ENCODE measurements around the gene TRRAP. TPM values are rescaled to one million over a fixed set of nuclear protein-coding genes. Genes with fewer than 3 reads are reported as not detected.

TRRAP gene
- total and polyA plus RNA-seq, 4 donors: 8.3 to 43.1 (median 20.9) TPM

- Histone ChIP-seq H3K4me3 (no peak overlapping the region), H3K9ac (ENCODE audit: insufficient read depth in 1 of 2, low read length in 2 of 2) (no peak overlapping the region), H3K9me3 (ENCODE audit: control insufficient read depth in 4 of 4, insufficient read depth in 3 of 4, low read length in 3 of 4) (peaks cover 0 to 1% (median 0%) of the 10 kb centered on the region in 4 donors), H3K27me3 (ENCODE audit: control insufficient read depth in 3 of 3, insufficient read depth in 3 of 3, low read length in 2 of 3) (no peaks in the 10 kb centered on the region), H3K4me1 (ENCODE audit: control insufficient read depth in 5 of 5, insufficient read depth in 5 of 5, low read length in 5 of 5) (no peaks in the 10 kb centered on the region), H3K27ac (ENCODE audit: low read depth in 1 of 2, low read length in 1 of 2) (no peak overlapping the region), H3K36me3 (ENCODE audit: control insufficient read depth in 4 of 4, insufficient read depth in 4 of 4, low read length in 4 of 4) (peaks cover 31 to 59% (median 49%) of the 10 kb centered on the region in 4 donors)
- ATAC-seq (ENCODE audit: insufficient read depth, low FRiP score): no peak
- DNase-seq: no peak
- no peak for TF ChIP-seq CTCF (IDR thresholded peaks at IDR 0.05; ENCODE audit: control extremely low read depth, extremely low read depth)
- WGBS, 2 donors: 93 to 95% methylated on average over 13 of the region's 13 CpGs
These were observed 116.8 kb downstream of the TRRAP start for GRCh38 chr7:98995111-98995510.

- ATAC-seq (ENCODE audit: insufficient read depth, low FRiP score) (no peak), DNase-seq (no peak)
- no peak overlapping the region for H3K4me3 ChIP-seq
- no peak overlapping the region for H3K27ac ChIP-seq (ENCODE audit: low read depth in 1 of 2, low read length in 1 of 2)
- H3K36me3 ChIP-seq (ENCODE audit: control insufficient read depth in 4 of 4, insufficient read depth in 4 of 4, low read length in 4 of 4): peaks cover 31 to 61% (median 50%) of the 10 kb centered on the region in 4 donors
- no peak overlapping the region for H3K9ac ChIP-seq (ENCODE audit: insufficient read depth in 1 of 2, low read length in 2 of 2)
- 97% methylated on average over 16 of the region's 16 CpGs for WGBS, 2 donors
- H3K4me1 ChIP-seq (ENCODE audit: control insufficient read depth in 5 of 5, insufficient read depth in 5 of 5, low read length in 5 of 5): no peaks in the 10 kb centered on the region
- H3K27me3 ChIP-seq (ENCODE audit: control insufficient read depth in 3 of 3, insufficient read depth in 3 of 3, low read length in 2 of 3): no peaks in the 10 kb centered on the region
- no peaks in the 10 kb centered on the region for H3K9me3 ChIP-seq (ENCODE audit: control insufficient read depth in 4 of 4, insufficient read depth in 3 of 4, low read length in 3 of 4)
- no peak for TF ChIP-seq CTCF (IDR thresholded peaks at IDR 0.05; ENCODE audit: control extremely low read depth, extremely low read depth)
These were observed 117.3 kb downstream of the TRRAP start for GRCh38 chr7:98995523-98996149.

- H3K36me3 ChIP-seq (ENCODE audit: control insufficient read depth in 4 of 4, insufficient read depth in 4 of 4, low read length in 4 of 4): peaks cover 30 to 62% (median 51%) of the 10 kb centered on the region in 4 donors
- H3K4me3 ChIP-seq: no peak overlapping the region
- no peak overlapping the region for H3K27ac ChIP-seq (ENCODE audit: low read depth in 1 of 2, low read length in 1 of 2)
- DNase-seq (no peak), ATAC-seq (ENCODE audit: insufficient read depth, low FRiP score) (no peak)
- no peaks in the 10 kb centered on the region for H3K4me1 ChIP-seq (ENCODE audit: control insufficient read depth in 5 of 5, insufficient read depth in 5 of 5, low read length in 5 of 5)
- WGBS, 2 donors: 91 to 93% methylated on average over 15 of the region's 15 CpGs
- no peaks in the 10 kb centered on the region for H3K9me3 ChIP-seq (ENCODE audit: control insufficient read depth in 4 of 4, insufficient read depth in 3 of 4, low read length in 3 of 4)
- no peak for TF ChIP-seq CTCF (IDR thresholded peaks at IDR 0.05; ENCODE audit: control extremely low read depth, extremely low read depth)
- H3K27me3 ChIP-seq (ENCODE audit: control insufficient read depth in 3 of 3, insufficient read depth in 3 of 3, low read length in 2 of 3): no peaks in the 10 kb centered on the region
- H3K9ac ChIP-seq (ENCODE audit: insufficient read depth in 1 of 2, low read length in 2 of 2): no peak overlapping the region
These were observed 117.8 kb downstream of the TRRAP start for GRCh38 chr7:98996150-98996552.

DNA sequence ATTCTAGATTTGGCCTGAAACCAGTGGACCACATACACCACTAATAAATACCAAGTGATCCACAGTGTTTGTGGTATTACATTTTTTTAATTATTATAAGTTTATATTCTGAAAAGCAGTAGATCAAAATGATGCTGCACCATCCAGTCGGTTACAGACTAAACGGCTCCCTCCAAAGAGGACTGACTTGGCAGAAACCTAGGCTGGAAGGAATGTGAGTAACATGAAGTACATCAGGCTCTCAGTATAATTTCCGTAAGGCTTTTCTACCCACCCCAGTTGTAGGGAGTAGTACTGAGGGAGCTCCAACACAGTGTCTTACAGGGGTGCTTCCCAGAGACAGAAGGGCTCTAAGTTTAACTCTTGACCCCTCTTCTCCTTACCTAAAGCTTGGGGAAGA lies 119.5 kb downstream of the TRRAP start:
- Histone ChIP-seq H3K36me3 (ENCODE audit: control insufficient read depth in 4 of 4, insufficient read depth in 4 of 4, low read length in 4 of 4) (peaks cover 23 to 58% (median 44%) of the 10 kb centered on the region in 4 donors), H3K4me3 (no peak overlapping the region), H3K9me3 (ENCODE audit: control insufficient read depth in 4 of 4, insufficient read depth in 3 of 4, low read length in 3 of 4) (no peaks in the 10 kb centered on the region), H3K4me1 (ENCODE audit: control insufficient read depth in 5 of 5, insufficient read depth in 5 of 5, low read length in 5 of 5) (peaks cover 0 to 7% (median 0%) of the 10 kb centered on the region in 5 donors), H3K27me3 (ENCODE audit: control insufficient read depth in 3 of 3, insufficient read depth in 3 of 3, low read length in 2 of 3) (no peaks in the 10 kb centered on the region), H3K27ac (ENCODE audit: low read depth in 1 of 2, low read length in 1 of 2) (no peak overlapping the region), H3K9ac (ENCODE audit: insufficient read depth in 1 of 2, low read length in 2 of 2) (no peak overlapping the region)
- TF ChIP-seq CTCF (IDR thresholded peaks at IDR 0.05; ENCODE audit: control extremely low read depth, extremely low read depth): no peak
- DNase-seq (no peak), ATAC-seq (ENCODE audit: insufficient read depth, low FRiP score) (no peak)
- WGBS, 2 donors: 76 to 88% methylated on average over 3 of the region's 3 CpGs
